Mucosa of rectum (tissue), 2 donors: ENCODE data around the gene ANP32E.
"Not testable (repeated sequence)": the region's sequence is repeated elsewhere in the genome, so short reads cannot be mapped to it uniquely, and the experiment has no call there.

Experiments used
- H3K27ac ChIP-seq, 2 donors: one replicate each; pipeline ENCODE4 v1.7.0; 2013; ENCODE audit warnings: inconsistent platforms in 2 of 2, low read depth in 2 of 2, low read length in 2 of 2
- H3K27me3 ChIP-seq, 2 donors: one replicate each; pipeline ENCODE4 v1.7.0; 2013; ENCODE audit warnings: low read length in 2 of 2; ENCODE audit not compliant: control insufficient read depth in 2 of 2, insufficient read depth in 2 of 2
- H3K36me3 ChIP-seq, 2 donors: one replicate each; pipeline ENCODE4 v1.7.0; 2013; ENCODE audit warnings: low read length in 2 of 2; ENCODE audit not compliant: control insufficient read depth in 2 of 2, insufficient read depth in 2 of 2
- H3K4me1 ChIP-seq, 2 donors: one replicate each; pipeline ENCODE4 v1.7.0; 2013; ENCODE audit warnings: low read length in 2 of 2, mild to moderate bottlenecking in 1 of 2; ENCODE audit not compliant: control insufficient read depth in 2 of 2, insufficient read depth in 2 of 2
- H3K4me3 ChIP-seq, 2 donors: one replicate each; pipeline ENCODE4 v1.7.0; 2013; ENCODE audit warnings: low read length in 2 of 2
- H3K9ac ChIP-seq, 2 donors: one replicate each; pipeline ENCODE4 v1.7.0; 2013; ENCODE audit warnings: low read length in 2 of 2, low read depth in 1 of 2, mild to moderate bottlenecking in 1 of 2
- H3K9me3 ChIP-seq, 2 donors: one replicate each; pipeline ENCODE4 v1.7.0; 2013; ENCODE audit warnings: low read length in 2 of 2; ENCODE audit not compliant: control insufficient read depth in 2 of 2
- donor health status: healthy.
- donor health status: Normal muscosa, but diverticular disease.

The ANP32E gene

DNA sequence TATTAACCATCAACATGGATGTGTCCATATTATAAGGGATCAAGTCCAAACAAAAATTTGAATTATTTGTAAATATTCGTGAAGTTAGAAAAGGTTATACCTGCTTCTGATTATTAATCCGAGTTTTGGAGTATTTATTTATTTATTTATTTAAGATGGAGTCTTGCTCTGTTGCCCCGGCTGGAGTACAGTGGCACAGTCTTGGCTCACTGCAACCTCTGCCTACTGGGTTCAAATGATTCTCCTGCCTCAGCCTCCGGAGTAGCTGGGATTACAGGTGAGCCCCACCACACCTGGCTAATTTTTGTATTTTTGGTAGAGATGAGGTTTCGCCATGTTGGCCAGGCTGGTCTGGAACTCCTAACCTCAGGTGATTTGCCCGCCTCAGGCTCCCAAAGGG lies 20.1 kb downstream of the ANP32E start:
- H3K9me3 ChIP-seq, H3K27me3 ChIP-seq, H3K9ac ChIP-seq, H3K36me3 ChIP-seq, H3K27ac ChIP-seq, H3K4me3 ChIP-seq, H3K4me1 ChIP-seq: not testable (repeated sequence)

DNA sequence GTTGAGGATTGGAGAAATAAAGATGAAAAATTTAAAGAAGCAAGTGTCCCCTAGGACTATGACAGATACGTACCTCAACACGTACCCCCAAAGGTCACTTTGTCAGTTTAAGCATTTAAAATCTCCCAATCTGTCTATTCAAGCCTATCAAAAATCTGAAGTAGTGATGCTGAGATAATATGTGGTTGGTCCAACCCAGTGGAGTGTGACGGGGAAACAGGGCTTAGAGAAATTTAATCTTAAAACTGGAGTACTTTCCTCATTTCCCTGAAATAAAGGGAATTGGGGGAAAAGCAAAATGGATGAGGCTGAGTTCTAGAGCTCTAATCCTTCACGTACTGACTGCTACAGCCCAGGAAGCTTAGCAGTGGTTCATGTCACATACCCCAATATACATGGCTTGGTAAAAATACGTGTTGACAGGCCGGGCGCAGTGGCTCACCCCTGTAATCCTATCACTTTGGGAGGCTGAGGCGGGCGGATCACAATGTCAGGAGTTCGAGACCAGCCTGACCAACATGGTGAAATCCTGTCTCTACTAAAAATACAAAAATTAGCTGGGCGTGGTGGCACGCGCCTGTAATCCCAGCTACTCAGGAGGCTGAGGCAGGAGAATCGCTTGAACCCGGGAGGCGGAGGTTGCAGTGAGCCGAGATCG lies 21.7 kb downstream of the ANP32E start:
- not testable (repeated sequence) for H3K36me3 ChIP-seq, H3K27me3 ChIP-seq, H3K4me1 ChIP-seq, H3K9me3 ChIP-seq
- Histone ChIP-seq H3K4me3 (peak overlapping the region; percentile 60 to 79), H3K9ac (peak overlapping the region; percentile 54 to 64), H3K27ac (peak overlapping the region; percentile 73 to 76)

DNA sequence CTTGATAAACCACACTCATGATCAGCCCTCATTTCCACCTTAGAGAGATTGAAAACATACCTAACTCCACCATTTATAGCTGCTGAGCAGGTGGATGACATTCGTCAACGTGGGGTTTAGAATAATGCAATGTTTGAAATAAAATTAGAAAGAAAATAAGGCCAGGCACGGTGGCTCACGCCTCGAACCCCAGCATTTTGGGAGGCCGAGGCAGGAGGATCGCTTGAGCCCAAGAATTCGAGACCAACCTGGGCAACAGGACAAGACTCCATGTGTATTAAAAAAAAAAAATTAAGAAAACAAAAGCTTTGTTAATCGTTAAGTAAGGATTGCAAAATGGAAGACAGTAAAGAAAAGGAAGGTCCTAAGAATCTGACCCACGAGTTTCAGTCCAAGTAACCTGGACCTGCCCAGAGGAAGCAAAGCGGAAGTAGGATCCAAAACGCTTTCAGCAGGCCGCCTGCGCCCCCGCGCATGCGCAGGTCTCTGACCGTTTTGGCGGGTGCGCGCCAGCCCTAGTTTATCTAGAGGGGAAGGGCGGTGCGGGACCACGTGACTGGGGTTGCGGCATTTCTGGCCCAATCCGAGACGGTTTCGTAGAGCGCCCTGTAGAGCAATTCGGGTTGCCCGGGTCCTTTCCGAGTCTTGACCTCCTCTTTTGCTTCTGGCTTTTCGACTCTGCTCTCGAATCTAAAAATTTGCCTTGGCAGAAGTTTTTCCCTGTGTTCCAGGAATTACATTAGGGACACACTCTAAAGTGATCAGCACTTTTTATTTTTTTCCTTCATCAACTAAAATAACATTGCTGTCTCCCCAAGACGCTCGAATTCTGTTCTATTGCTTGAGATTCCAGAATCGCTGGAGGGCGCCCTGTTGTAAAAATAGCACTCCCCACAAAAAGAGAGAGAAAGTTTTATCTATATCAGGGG lies 22.5 kb downstream of the ANP32E start:
- peak overlapping the region; percentile 73 to 76 for H3K27ac ChIP-seq
- no peaks in the 10 kb centered on the region for H3K9me3 ChIP-seq
- peak overlapping the region; percentile 54 to 64 for H3K9ac ChIP-seq
- no peaks in the 10 kb centered on the region for H3K36me3 ChIP-seq
- peaks cover 0 to 6% of the 10 kb centered on the region in 2 donors for H3K4me1 ChIP-seq
- peak overlapping the region; percentile 60 to 79 for H3K4me3 ChIP-seq
- no peaks in the 10 kb centered on the region for H3K27me3 ChIP-seq

DNA sequence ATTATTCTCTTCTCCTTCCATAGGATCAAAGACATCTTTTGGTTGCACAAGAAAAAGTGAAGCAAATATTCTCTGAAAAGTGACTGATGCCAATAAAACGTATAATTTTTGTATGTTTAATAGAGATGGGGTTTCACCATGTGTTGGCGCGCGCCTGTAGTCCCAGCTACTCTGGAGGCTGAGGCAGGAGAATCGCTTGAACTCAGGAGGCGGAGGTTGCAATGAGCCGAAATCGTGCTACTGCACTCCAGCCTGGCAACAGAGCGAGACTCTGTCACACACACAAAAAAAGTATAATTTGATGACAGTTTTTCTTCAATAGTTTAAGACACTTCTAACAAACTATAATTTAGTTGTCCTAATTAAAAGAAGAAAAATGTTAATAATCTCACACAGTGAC lies 23.8 kb downstream of the ANP32E start:
- H3K36me3 ChIP-seq, result no peaks in the 10 kb centered on the region
- H3K27me3 ChIP-seq, result no peaks in the 10 kb centered on the region
- no peak overlapping the region for H3K4me3 ChIP-seq
- peaks cover 4 to 6% of the 10 kb centered on the region in 2 donors for H3K4me1 ChIP-seq
- H3K27ac ChIP-seq, result no peak overlapping the region
- no peak overlapping the region for H3K9ac ChIP-seq
- H3K9me3 ChIP-seq, result no peaks in the 10 kb centered on the region

DNA sequence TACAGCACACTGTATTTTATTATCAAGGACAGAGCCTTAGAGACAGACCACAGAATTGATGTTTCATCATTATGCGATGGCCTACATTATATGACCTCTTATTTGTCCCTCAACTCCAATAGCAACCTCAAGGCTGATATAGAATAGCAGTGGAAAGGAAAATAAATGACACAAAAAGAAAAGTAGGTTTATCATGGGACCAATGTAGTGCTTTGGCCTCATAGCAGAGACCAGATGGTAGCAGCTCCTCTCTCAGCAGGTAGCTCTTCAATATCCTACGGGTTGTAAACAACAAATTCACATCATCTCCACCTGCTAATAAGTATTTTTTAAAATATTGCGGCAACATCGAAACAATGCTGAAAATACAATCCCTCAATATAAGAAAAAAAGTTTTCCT lies 25.2 kb downstream of the ANP32E start:
- no peaks in the 10 kb centered on the region for H3K36me3 ChIP-seq
- no peak overlapping the region for H3K4me3 ChIP-seq
- H3K9me3 ChIP-seq, result no peaks in the 10 kb centered on the region
- no peak overlapping the region for H3K27ac ChIP-seq
- no peaks in the 10 kb centered on the region for H3K27me3 ChIP-seq
- H3K9ac ChIP-seq, result no peak overlapping the region
- peaks cover 4 to 6% of the 10 kb centered on the region in 2 donors for H3K4me1 ChIP-seq

DNA sequence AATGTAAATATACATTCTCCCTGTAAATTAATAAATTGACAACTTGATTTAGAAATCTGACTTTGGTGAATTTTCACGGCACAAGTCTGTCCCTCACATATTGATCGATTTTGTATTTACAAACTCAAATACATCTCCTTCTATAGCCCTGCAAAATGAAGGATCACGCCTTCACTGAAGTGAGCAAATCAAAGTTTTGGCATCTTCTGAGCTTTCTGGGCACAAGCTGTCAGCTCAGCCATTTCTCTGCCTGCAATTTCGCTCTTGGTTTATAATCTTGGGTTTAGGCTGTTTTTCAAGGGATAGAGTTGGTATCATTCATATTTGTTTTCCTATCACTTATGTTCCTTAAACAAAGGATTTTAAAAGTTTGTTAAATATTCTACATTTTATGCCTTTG lies 25.8 kb downstream of the ANP32E start:
- no peaks in the 10 kb centered on the region for H3K36me3 ChIP-seq
- no peak overlapping the region for H3K27ac ChIP-seq
- H3K9ac ChIP-seq, result no peak overlapping the region
- H3K4me1 ChIP-seq, result peaks cover 4 to 6% of the 10 kb centered on the region in 2 donors
- no peak overlapping the region for H3K4me3 ChIP-seq
- H3K27me3 ChIP-seq, result no peaks in the 10 kb centered on the region
- no peaks in the 10 kb centered on the region for H3K9me3 ChIP-seq

DNA sequence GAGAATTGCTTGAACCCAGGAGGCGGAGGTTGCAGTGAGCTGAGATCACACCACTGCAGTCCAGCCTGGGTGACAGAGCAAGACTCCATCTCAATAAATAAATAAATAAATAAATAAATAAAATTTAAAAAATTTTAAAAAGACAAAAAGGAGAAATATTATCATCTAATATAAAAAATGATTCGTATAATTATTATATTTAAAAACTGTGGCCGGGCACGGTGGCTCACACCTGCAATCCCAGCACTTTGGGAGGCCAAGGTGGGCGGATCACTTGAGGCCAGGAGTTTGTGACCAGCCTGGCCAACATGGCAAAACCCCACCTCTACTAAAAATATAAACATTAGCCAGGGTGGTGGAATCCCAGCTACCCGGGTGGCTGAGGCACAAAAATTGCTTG lies 27.5 kb downstream of the ANP32E start:
- H3K4me1 ChIP-seq, H3K27ac ChIP-seq, H3K9ac ChIP-seq, H3K9me3 ChIP-seq, H3K27me3 ChIP-seq, H3K36me3 ChIP-seq, H3K4me3 ChIP-seq: not testable (repeated sequence)

DNA sequence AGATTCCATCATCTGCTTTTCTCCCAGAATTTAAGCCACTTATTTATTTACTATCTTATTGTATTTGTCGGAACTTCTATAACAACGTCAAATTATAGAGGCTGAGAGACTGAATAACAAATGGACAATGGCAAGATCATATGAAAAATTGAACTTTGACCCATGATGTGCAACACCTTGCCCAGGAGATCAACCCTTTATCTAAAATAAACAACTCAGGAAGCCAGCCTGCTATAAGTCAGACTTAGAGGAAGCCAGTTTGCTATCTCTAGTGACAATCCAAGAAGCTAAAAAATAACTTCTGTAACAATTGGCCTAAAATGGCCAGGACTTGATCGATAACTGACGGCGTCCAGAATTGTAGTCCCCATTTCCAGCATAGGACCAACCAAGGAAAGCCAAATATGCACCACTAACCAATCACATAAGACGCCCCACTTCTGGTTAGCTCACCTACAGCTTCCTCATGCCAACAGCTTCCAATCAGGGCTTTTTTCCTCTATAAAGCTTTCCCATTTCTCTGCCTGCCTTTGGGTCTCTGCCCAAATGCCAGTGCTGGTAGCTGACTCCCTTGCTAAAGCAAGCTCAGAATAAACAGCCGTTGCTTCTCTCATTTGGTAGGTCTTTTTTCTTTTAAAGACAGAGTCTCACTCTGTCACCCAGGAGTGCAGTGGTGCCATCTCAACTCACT lies 28.5 kb downstream of the ANP32E start:
- Histone ChIP-seq H3K36me3 (no peaks in the 10 kb centered on the region), H3K27ac (peak overlapping the region in 1 of 2 donors; percentile 6), H3K4me1 (peaks cover 0 to 4% of the 10 kb centered on the region in 2 donors), H3K9me3 (no peaks in the 10 kb centered on the region), H3K27me3 (no peaks in the 10 kb centered on the region), H3K9ac (no peak overlapping the region), H3K4me3 (peak overlapping the region in 1 of 2 donors; percentile 38)

DNA sequence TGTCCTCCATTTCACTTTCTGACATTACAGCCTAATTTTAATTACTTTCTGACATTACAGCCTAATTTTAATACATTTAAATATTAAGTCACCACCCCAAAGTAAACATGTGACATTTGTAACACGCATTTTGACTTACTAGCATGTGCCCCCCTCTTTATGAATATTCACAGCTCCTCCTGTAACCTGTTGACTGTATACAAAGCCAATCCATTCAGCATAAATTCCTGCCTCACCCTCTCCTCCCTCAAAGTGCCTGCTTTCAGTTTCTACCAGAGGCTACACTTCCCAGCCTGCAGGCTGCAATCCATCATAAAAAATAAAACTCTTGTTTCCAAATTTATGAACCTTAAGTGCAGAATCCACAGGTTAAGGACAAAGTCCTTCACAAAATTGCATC lies 39.5 kb downstream of the ANP32E start:
- no peak overlapping the region for H3K27ac ChIP-seq
- H3K4me3 ChIP-seq, result no peak overlapping the region
- no peaks in the 10 kb centered on the region for H3K27me3 ChIP-seq
- no peaks in the 10 kb centered on the region for H3K9me3 ChIP-seq
- H3K4me1 ChIP-seq, result no peaks in the 10 kb centered on the region
- H3K9ac ChIP-seq, result no peak overlapping the region
- H3K36me3 ChIP-seq, result no peaks in the 10 kb centered on the region
